Stimulated activated CD8-positive, alpha-beta memory T cell treated with anti-CD3 and anti-CD28 coated beads, Interleukin-2, amount 100 ng/mL, for 1 hour (primary cell): ENCODE data around the gene CENPP.

Experiments used
- DNase-seq, 2 donors: peaks; one replicate each; pipeline ENCODE4 v3.0.0-alpha.2; 2020; ENCODE audit warnings: low read depth in 2 of 2

The CENPP gene

DNA sequence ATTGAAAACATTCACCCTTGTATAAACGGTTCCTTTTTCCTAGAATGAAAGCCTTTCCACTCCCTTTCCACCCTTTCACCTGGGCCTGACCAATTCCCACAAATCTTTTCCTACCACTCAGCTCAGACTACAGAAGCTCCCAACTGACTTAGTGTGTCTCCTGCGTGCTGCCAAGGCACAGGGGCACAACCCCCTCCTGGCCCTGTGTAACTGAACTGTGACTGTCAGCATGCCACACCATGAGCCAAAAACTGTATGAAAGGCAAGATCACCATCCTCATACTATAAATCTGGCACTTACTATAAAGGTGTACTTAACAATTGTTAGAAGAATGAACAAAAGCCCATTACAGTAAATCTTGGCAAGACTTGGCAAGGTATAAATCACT, 12.1 kb upstream of the CENPP start:
- no peak for DNase-seq

GRCh38 chr9:92315456-92315855, 10.3 kb upstream of the CENPP start:
- DNase-seq = no peak

DNA sequence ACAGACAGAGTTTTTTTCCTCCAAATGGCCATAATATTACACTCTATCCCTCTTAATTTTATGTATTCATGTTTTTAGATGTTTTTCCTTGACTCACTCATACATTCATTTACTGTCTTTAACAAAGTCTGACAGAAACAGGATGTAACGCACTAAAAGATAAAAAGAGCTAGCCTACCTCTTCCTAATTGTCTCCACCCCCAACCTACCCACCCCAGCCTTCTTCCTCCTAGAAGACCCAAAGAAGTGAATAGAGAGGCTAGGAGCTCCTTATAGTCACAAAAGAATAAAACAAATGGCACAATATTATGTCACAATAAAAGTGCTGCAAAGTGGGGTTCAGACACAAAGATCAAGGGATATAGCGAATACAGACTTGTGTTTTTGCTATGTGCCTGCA, 1.3 kb upstream of the CENPP start:
- no peak for DNase-seq

- DNase-seq = no peak
Observed at GRCh38 chr9:92324889-92325268, 874 bp upstream of the CENPP start.

GRCh38 chr9:92325991-92326500, 293 bp downstream of the CENPP start:
- DNase-seq = no peak

- no peak for DNase-seq
Observed at GRCh38 chr9:92327283-92327850, 1.6 kb downstream of the CENPP start.

DNA sequence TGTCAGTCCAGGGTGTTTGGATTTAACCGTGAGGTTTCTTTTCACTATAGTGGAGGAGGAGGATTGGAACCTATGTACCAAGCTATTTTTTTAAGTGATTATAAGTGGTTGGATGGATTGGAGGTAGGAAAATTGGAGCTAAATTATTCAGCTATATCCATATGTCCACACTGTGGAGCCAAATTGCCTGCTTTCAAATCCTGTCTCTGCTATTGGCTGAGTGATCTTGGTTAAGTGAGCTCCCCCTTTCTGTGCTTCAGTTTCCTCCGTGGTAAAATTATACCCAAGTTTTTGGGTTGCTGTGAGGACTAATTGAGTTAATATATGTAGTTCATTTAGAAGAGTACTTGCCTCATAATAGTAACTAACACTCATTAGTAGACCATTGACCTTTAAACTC, 2.5 kb downstream of the CENPP start:
- DNase-seq = no peak

DNA sequence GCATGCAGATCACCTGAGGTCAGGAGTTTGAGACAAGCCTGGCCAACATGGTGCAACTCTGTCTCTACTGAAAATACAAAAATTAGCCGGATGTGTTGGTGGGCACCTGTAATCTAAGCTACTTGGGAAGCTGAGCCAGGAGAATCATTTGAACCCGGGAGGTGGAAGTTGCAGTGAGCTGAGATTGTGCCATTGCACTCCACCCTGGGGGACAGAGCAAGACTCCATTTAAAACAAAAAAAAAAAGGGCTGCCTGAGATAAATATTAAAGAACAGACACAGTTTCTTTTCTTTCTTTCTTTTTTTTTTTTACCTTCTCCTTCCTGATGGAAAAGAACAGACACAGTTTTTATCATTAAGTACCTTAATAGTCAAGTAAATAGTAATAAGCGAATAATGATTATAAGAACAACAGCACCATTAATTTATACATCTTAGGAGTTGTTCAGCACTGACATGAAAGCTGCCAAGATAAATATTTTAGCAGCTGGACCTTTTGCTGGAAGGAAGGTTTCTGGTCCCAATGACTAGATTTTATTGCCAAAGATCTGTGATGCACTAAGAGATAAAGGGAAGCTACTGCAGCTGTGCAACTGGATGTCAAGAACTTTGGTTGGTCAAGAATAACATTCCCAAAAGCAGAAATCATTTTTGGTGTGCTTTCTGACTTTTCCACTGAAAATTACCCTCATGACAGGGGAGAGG, 7.0 kb downstream of the CENPP start:
- DNase-seq = no peak

DNA sequence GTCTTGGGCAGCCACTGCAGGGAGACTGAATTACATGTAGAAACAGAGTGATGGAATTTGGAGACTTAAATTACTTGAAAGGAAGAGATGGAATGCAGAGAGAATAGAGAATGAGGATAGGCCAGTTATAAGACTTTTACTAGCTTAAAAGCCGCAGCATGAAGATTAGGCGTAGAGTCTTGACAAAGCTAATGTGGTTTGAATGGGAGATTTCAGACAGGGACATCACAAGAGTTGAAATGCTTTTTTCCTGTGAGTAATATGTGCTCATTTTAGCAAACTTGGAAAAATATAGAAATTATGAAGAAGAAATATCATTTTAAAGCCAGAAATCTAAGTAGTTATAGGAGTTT, 7.5 kb downstream of the CENPP start:
- no peak for DNase-seq

- no peak for DNase-seq
Observed at GRCh38 chr9:92341578-92341977, 15.8 kb downstream of the CENPP start.

DNA sequence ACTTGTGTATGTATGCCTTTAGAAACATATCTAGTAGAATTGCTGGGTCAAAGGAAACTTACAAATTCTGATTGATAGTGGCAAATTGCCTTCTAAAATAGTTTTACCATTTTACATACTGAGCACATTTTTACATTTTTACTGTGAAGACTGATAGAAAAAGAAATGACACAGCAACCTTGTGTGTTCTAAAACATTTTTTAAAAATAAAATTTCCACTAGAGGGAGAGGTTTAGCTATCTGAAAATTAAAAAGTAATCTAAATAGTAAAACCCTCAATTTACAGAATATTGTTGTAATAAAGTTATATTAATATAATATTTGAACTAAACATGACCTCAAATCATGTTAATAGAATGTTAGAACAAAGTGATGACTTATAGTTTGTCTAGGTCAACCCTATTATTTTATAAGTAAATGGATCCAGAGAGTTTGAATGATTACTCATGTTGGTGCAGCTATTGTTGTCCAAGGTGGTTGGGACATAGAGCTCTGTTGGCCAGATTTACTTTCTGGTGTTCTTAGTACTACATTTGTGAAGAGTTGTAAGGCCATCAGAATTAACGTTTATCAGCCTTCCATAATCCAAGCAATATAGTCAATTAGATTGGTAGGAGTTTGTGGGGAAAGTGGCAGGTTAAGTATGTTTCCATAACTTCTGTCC, 17.2 kb downstream of the CENPP start:
- no peak for DNase-seq

- no peak for DNase-seq
Observed at GRCh38 chr9:92345582-92345981, 19.8 kb downstream of the CENPP start.

- DNase-seq = no peak
Observed at GRCh38 chr9:92349771-92350739, 24.3 kb downstream of the CENPP start.

DNA sequence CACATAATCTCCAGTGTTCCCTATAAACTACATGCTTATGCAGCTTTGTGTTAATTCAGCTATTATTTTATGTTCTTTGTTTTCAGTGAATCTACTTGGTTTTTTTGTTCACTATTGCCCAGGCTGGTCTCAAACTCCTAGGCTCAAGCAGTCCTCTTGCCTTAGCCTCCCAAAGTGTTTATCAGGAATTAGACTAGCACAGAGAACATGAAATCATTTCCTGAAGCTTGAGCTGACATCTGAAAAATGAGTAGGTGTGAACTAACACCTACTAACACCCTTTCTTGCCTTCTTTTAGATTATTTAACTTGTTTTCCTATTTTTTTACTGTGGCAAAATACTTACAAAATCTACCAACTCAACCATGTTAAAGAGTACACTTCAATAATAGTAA, 25.0 kb downstream of the CENPP start:
- no peak for DNase-seq

DNA sequence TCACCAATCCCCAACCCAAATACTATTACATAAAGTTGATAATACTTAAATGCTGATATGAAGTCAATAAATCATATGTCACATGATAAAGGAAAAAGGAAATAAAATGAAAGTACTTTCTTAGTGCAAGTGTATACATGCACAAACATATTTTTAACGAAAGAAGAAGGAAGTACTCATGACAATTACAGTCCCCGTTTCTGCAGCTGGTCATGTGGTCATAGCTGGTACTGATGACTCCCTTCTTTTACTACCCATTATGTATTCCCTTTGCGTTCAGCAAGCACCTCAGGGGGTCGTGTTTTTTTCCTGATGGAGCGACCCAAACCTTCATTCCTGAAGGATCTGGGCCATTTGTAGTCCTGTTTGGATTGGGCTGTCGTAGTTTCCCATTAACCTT, 27.3 kb downstream of the CENPP start:
- no peak for DNase-seq

DNA sequence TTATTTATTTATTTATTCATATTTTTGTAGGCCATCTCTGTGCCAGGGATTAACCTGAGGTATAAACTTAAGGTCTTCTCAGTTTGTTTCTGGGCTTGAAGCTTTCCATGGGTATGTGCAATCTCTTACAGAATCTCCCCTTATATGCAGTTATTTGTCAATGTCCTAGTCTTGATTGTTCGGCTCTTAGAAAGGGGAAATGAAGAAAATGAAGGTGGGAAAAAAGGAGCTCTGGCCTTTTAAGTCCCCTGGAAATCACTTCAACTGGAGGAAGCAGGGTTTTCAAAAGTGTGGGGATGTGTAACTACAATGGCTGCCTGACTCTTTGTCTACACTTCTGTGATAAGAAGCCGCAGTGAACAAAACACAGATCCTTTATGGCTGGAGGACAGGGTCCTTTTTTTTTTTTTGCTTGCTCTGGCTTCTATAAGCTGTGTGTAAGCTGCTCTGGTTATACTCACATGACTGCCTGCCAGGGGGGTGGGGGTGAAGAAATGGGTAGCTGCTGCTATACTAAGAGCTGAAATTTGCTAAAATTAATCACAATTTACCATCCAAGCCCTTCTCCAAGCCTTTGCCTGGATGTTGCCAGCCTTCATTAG, 33.7 kb downstream of the CENPP start:
- DNase-seq = no peak

GRCh38 chr9:92360083-92360482, 34.3 kb downstream of the CENPP start:
- DNase-seq = no peak

- DNase-seq = no peak
Observed at GRCh38 chr9:92369075-92369474, 43.3 kb downstream of the CENPP start.

DNA sequence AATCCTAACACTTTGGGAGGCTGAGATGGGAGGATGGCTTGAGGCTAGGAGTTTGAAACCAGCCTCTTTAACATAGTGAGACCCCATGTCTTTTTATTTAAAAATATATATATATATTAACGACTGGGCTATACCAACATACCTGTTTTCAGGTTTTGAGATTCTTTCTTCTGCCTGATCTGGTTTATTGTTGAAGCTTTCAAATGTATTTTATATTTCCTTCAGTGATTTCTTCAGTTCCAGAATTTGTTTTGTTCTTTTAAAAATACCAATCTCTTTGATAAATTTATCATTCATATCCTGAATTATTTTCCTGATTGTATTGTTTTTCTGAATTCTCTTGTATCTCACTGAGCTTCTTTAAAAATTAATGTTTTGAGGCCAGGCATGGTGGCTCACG, 47.4 kb downstream of the CENPP start:
- no peak for DNase-seq

GRCh38 chr9:92377876-92378275, 52.1 kb downstream of the CENPP start:
- no peak for DNase-seq

GRCh38 chr9:92378865-92379560, 53.3 kb downstream of the CENPP start:
- no peak for DNase-seq
